Naive thymus-derived CD8-positive, alpha-beta T cell (primary cell): Measurements from ENCODE around the gene FAM3B. TPM values are rescaled to one million over a fixed set of nuclear protein-coding genes. Genes with fewer than 3 reads are reported as not detected.

Experiments
- ATAC-seq, 2 donors: fragments of 150-1000 bp; cut with Tn5 transposase in 1 of 2; sonication (Bioruptor Pico), chemical (Tn5 transposase) in 1 of 2; 1 replicate in 1 of 2; 2 replicates in 1 of 2; pipeline ENCODE4 v1.10.0; 2021; ENCODE audit warnings: mild to moderate bottlenecking in 2 of 2, moderate library complexity in 2 of 2
- POLR2A ChIA-PET: fragments of 350-600 bp; sonication (Branson Sonifier 250); formaldehyde crosslinking; loops from one replicate; lab custom pipeline; 2021; ENCODE audit warnings: antibody characterized with exemption; lab: Charles Lee
- DNase-seq, 10 donors: peaks; one replicate each; pipeline versions ENCODE4 v3.0.0 to v3.0.0-alpha.2; 2020 to 2022
- H3K27ac Mint-ChIP-seq, 10 donors: one replicate each; pipeline ENCODE4 v1.8.0; 2020 to 2022; ENCODE audit warnings: mild to moderate bottlenecking in 10 of 10, mixed read lengths in 10 of 10, moderate library complexity in 4 of 10, inconsistent platforms in 1 of 10
- H3K27me3 Mint-ChIP-seq, 5 donors: one replicate each; pipeline ENCODE4 v1.8.0; 2021 to 2022; ENCODE audit warnings: mixed read lengths in 5 of 5
- H3K36me3 Mint-ChIP-seq, 3 donors: one replicate each; pipeline ENCODE4 v1.8.0; 2020 to 2022; ENCODE audit warnings: mixed read lengths in 3 of 3, mild to moderate bottlenecking in 2 of 3, inconsistent platforms in 1 of 3
- H3K4me1 Mint-ChIP-seq, 4 donors: one replicate each; pipeline ENCODE4 v1.8.0; 2021 to 2022; ENCODE audit warnings: mixed read lengths in 4 of 4
- H3K4me3 Mint-ChIP-seq, 10 donors: one replicate each; pipeline ENCODE4 v1.8.0; 2020 to 2022; ENCODE audit warnings: mild to moderate bottlenecking in 10 of 10, mixed read lengths in 10 of 10, moderate library complexity in 6 of 10, inconsistent platforms in 1 of 10
- H3K9me3 Mint-ChIP-seq, 9 donors: one replicate each; pipeline ENCODE4 v1.8.0; 2020 to 2022; ENCODE audit warnings: mixed read lengths in 9 of 9, mild to moderate bottlenecking in 3 of 9, inconsistent platforms in 1 of 9, moderate library complexity in 1 of 9
- polyA plus RNA-seq, 3 donors: library from polyadenylated mRNA; unstranded; fragments of 300-500 nt; fragmentation: Illumina TruSeq; gene quantifications; one replicate each; pipeline ENCODE4 v1.2.3, GENCODE V29; 2021
- total RNA-seq, 8 experiments: library from RNA in 2 of 8; stranded (reverse) in 2 of 8; gene quantifications; one replicate each; pipeline ENCODE4 v1.2.3 and lab custom pipeline; 2021 to 2026

FAM3B gene
- total and polyA plus RNA-seq, 5 experiments from 2014 or later, result not detected

DNA sequence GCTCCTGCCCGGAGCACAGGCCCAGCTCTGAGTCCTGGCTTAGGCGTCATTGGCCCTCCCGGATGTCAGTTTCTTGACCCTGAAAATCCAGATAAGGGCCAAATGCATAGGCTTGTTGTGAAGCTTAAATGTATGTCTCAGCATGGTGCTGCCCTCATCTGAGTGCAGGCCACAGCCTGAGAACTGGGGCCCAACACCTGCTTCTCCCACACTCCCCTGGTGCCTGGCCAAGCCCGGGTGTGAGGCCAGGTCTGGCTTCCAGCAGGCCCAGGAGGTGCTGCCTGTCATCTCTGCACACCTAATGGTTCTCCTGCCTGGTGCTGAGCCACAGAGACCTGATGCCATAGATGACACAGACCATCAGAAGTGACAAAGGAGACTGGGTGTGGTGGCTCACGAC, 59.3 kb downstream of the FAM3B start:
- ATAC-seq, result no peak
- Mint-ChIP-seq H3K27ac (peak overlapping the region in 2 of 10 donors; percentile 24 to 86), H3K27me3 (no peaks in the 10 kb centered on the region), H3K9me3 (no peaks in the 10 kb centered on the region), H3K36me3 (peaks cover 0 to 48% (median 19%) of the 10 kb centered on the region in 3 donors), H3K4me1 (peaks cover 19 to 51% (median 40%) of the 10 kb centered on the region in 4 donors), H3K4me3 (no peak overlapping the region)
- DNase-seq, result no peak
- POLR2A ChIA-PET, result interaction anchor here (1.2 kb wide), 1 partner anchor 14 kb away, joined by 3 read pairs; the partner anchor contains the start of gene MX2

DNA sequence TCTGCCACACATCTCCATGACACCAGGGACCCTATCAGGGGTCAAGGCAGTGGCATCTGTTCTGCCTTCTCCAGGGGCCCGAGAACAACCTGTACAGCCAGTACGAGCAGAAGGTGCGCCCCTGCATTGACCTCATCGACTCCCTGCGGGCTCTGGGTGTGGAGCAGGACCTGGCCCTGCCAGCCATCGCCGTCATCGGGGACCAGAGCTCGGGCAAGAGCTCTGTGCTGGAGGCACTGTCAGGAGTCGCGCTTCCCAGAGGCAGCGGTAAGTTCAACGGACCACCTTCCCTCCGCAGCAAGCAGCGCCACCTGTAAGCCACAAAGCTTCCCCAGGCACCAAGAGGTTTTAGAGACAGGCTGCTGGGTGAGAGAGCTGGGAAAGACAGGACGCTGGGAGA, 61.1 kb downstream of the FAM3B start:
- Mint-ChIP-seq H3K27ac (peak overlapping the region in 3 of 10 donors; percentile 42 to 82 (median 74)), H3K36me3 (peaks cover 0 to 65% (median 25%) of the 10 kb centered on the region in 3 donors), H3K4me3 (no peak overlapping the region), H3K9me3 (no peaks in the 10 kb centered on the region), H3K27me3 (no peaks in the 10 kb centered on the region), H3K4me1 (peaks cover 14 to 33% (median 25%) of the 10 kb centered on the region in 4 donors)
- POLR2A ChIA-PET, result interaction anchor here (0.6 to 1.4 kb wide), 2 partner anchors 8 to 44 kb away, joined by 3 to 4 read pairs; no protein-coding TSS in a partner anchor
- DNase-seq, result no peak
- ATAC-seq, result no peak

GRCh38 chr21:41378849-41379248, 62.2 kb downstream of the FAM3B start:
- Mint-ChIP-seq H3K27me3 (no peaks in the 10 kb centered on the region), H3K4me3 (no peak overlapping the region), H3K27ac (peak overlapping the region in 1 of 10 donors; percentile 61), H3K9me3 (no peaks in the 10 kb centered on the region), H3K4me1 (peaks cover 11 to 23% (median 19%) of the 10 kb centered on the region in 4 donors), H3K36me3 (peaks cover 0 to 76% (median 25%) of the 10 kb centered on the region in 3 donors)
- POLR2A ChIA-PET, result interaction anchor here (1.4 kb wide), 1 partner anchor 9 kb away, joined by 4 read pairs; no protein-coding TSS in a partner anchor
- no peak for ATAC-seq
- DNase-seq, result no peak

DNA sequence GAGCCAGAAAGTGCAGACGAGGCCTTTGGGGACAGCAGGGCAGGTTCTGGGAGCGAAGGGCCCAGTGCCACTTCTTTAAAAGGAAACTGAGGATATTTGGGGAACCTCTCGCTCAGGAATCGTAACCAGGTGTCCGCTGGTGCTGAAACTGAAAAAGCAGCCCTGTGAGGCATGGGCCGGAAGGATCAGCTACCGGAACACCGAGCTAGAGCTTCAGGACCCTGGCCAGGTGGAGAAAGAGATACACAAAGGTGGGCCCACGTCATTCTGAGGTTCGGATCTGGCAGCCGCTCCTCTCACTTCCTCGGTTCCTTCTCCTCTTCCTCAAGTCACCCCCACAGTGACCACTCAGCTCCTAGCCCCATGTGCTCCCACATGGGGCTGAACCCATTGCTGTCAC, 63.3 kb downstream of the FAM3B start:
- Mint-ChIP-seq H3K4me1 (peaks cover 6 to 18% (median 13%) of the 10 kb centered on the region in 4 donors), H3K27ac (peak overlapping the region in 3 of 10 donors; percentile 49 to 61 (median 60)), H3K27me3 (no peaks in the 10 kb centered on the region), H3K4me3 (no peak overlapping the region), H3K9me3 (no peaks in the 10 kb centered on the region), H3K36me3 (peaks cover 0 to 79% (median 27%) of the 10 kb centered on the region in 3 donors)
- no peak for DNase-seq
- POLR2A ChIA-PET, result no interaction called here
- ATAC-seq, result no peak

GRCh38 chr21:41381731-41382130, 65.1 kb downstream of the FAM3B start:
- Mint-ChIP-seq H3K4me3 (no peak overlapping the region), H3K27ac (no peak overlapping the region), H3K36me3 (peaks cover 0 to 85% (median 31%) of the 10 kb centered on the region in 3 donors), H3K27me3 (no peaks in the 10 kb centered on the region), H3K4me1 (peaks cover 0 to 10% (median 6%) of the 10 kb centered on the region in 4 donors), H3K9me3 (no peaks in the 10 kb centered on the region)
- ATAC-seq (no peak), DNase-seq (no peak)
- POLR2A ChIA-PET, result interaction anchor here (0.7 to 0.9 kb wide), 2 partner anchors 12 to 755 kb away, joined by 3 to 6 read pairs; no protein-coding TSS in a partner anchor

DNA sequence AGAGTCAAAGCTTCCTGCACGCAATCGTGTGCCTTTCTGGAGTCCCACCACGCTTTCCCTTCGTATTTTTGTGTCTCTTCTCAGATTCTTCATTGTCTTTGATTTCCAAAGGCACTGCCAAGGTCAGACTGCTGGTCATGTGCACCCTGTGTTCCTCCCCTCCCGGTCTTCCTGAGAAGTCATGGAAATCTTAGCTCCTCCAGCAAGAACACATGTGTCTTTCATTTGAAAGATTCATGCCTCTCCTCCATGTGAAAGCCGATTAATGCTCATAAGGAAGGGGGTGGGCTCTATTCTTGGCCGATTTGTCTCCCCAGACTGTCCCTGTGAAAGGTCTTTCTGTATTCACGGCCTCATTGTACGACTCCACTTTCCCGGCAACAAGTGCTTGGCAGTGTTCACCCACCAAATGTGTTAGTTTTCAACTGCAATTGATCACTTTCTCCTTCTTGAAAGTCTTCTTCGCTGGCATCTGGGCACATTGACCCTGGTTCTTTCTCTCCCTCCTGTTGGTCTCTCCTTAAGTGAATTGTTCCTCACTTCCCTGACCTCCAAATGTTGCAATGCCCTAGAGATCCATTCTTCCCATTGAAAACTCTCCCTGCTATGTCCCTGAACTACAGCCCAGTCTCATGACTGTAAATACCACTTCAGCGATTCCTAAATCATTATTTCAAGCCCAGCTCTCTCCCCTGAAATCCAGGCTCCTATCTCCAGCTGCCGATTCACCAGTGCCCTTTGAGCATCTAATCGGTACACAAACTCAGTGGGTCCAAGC, 70.6 kb downstream of the FAM3B start:
- Mint-ChIP-seq H3K27me3 (no peaks in the 10 kb centered on the region), H3K4me3 (no peak overlapping the region), H3K4me1 (peaks cover 0 to 11% (median 2%) of the 10 kb centered on the region in 4 donors), H3K27ac (peak overlapping the region in 3 of 10 donors; percentile 4 to 16 (median 9)), H3K36me3 (peaks cover 0 to 80% (median 16%) of the 10 kb centered on the region in 3 donors), H3K9me3 (no peaks in the 10 kb centered on the region)
- POLR2A ChIA-PET, result no interaction called here
- DNase-seq, result no peak
- no peak for ATAC-seq

GRCh38 chr21:41387824-41388223, 71.2 kb downstream of the FAM3B start:
- H3K4me3 Mint-ChIP-seq, result no peak overlapping the region
- POLR2A ChIA-PET, result no interaction called here
- no peaks in the 10 kb centered on the region for H3K9me3 Mint-ChIP-seq
- H3K27ac Mint-ChIP-seq, result peak overlapping the region in 3 of 10 donors; percentile 16 to 42 (median 37)
- DNase-seq, result no peak
- H3K36me3 Mint-ChIP-seq, result peaks cover 0 to 76% (median 16%) of the 10 kb centered on the region in 3 donors
- H3K4me1 Mint-ChIP-seq, result peaks cover 0 to 11% (median 2%) of the 10 kb centered on the region in 4 donors
- no peak for ATAC-seq
- no peaks in the 10 kb centered on the region for H3K27me3 Mint-ChIP-seq

DNA sequence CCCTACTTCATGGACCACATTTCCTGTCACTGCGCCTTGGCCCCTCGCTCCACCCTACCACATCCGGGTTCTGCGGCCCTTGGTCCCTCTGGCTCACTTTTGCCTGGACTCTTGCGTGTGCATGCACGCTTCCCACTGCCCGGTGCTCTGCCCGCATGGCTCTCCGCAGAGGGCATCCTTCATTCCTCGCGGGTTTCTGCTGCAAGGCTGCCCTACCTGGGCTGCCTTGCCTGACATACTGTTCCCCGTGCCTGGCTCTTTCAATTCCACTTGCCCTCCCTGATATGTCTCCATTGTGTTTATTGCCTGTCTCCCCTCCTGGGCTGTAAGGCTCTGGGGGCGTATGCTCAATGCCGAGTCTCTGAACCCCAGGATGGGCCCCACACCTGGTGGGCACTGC, 71.7 kb downstream of the FAM3B start:
- POLR2A ChIA-PET, result no interaction called here
- peaks cover under 1 to 76% (median 17%) of the 10 kb centered on the region in 3 donors for H3K36me3 Mint-ChIP-seq

GRCh38 chr21:41390043-41390639, 73.5 kb downstream of the FAM3B start:
- Mint-ChIP-seq H3K27me3 (no peaks in the 10 kb centered on the region), H3K9me3 (no peaks in the 10 kb centered on the region), H3K27ac (peak overlapping the region in 5 of 10 donors; percentile 5 to 86 (median 19)), H3K4me3 (no peak overlapping the region), H3K36me3 (peaks cover 5 to 75% (median 17%) of the 10 kb centered on the region in 3 donors), H3K4me1 (peaks cover 0 to 21% (median 3%) of the 10 kb centered on the region in 4 donors)
- ATAC-seq, result no peak
- no peak for DNase-seq
- POLR2A ChIA-PET, result no interaction called here

More for the DNA sequence above, 71.7 kb downstream of the FAM3B start:
- Mint-ChIP-seq H3K4me1 (peaks cover 0 to 11% (median 2%) of the 10 kb centered on the region in 4 donors), H3K27me3 (no peaks in the 10 kb centered on the region), H3K4me3 (no peak overlapping the region), H3K9me3 (no peaks in the 10 kb centered on the region), H3K27ac (peak overlapping the region in 3 of 10 donors; percentile 16 to 91 (median 42))
- no peak for ATAC-seq
- no peak for DNase-seq

- no peak for DNase-seq
- Mint-ChIP-seq H3K27ac (peak overlapping the region in 5 of 10 donors; percentile 34 to 86 (median 76)), H3K9me3 (no peaks in the 10 kb centered on the region), H3K27me3 (no peaks in the 10 kb centered on the region), H3K36me3 (peaks cover 5 to 76% (median 34%) of the 10 kb centered on the region in 3 donors), H3K4me1 (peaks cover 0 to 10% (median 5%) of the 10 kb centered on the region in 4 donors), H3K4me3 (peak overlapping the region in 1 of 10 donors; percentile 16)
- POLR2A ChIA-PET, result no interaction called here
- ATAC-seq, result no peak
Observed at GRCh38 chr21:41393876-41394465, 77.4 kb downstream of the FAM3B start.

DNA sequence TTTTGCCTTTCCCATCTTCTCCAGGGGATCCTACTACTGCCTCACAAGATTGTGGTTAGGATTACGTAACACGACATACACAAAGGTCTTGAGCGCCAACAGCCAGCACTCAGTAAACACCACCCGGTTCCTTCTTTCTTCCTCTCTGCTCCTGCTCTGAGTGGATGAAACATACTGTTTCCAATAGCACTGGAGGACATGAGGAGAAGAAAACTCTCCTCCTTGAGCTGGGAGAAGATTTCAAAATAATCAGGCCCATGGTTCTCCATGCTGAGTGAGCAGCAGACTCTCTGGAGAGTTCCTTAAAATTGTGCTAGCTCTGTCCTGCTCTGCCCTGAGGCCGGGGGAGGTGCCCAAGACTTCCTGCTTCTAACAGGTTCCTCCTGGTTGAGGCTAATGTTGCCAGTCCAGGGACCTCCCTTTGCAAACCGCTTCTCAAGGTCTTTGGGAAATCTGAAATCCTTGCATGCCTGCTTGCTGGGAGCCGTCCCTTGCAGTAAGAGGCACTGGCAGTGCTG, 80.0 kb downstream of the FAM3B start:
- H3K27ac Mint-ChIP-seq, result peak overlapping the region in 7 of 10 donors; percentile 21 to 89 (median 43)
- DNase-seq (no peak), ATAC-seq (no peak)
- H3K27me3 Mint-ChIP-seq, result no peaks in the 10 kb centered on the region
- H3K4me3 Mint-ChIP-seq, result no peak overlapping the region
- no peaks in the 10 kb centered on the region for H3K9me3 Mint-ChIP-seq
- peaks cover 0 to 10% (median 5%) of the 10 kb centered on the region in 4 donors for H3K4me1 Mint-ChIP-seq
- peaks cover 5 to 88% (median 47%) of the 10 kb centered on the region in 3 donors for H3K36me3 Mint-ChIP-seq
- POLR2A ChIA-PET, result no interaction called here

- Mint-ChIP-seq H3K27ac (peak overlapping the region in 7 of 10 donors; percentile 37 to 80 (median 61)), H3K4me3 (no peak overlapping the region), H3K4me1 (peaks cover 0 to 10% (median 5%) of the 10 kb centered on the region in 4 donors), H3K36me3 (peaks cover 5 to 89% (median 51%) of the 10 kb centered on the region in 3 donors), H3K27me3 (no peaks in the 10 kb centered on the region), H3K9me3 (no peaks in the 10 kb centered on the region)
- DNase-seq (no peak), ATAC-seq (no peak)
- POLR2A ChIA-PET, result no interaction called here
Observed at GRCh38 chr21:41397471-41397891, 80.9 kb downstream of the FAM3B start.
